Keratinocyte (primary cell): ENCODE measurements around the gene ARID5B. TPM values are rescaled to one million over a fixed set of nuclear protein-coding genes. Genes with fewer than 3 reads are reported as not detected.

ENCODE experiments used
- DNase-seq: peaks from one replicate; pipeline ENCODE4 v3.0.0-alpha.2; 2011; ENCODE audit warnings: low read depth, missing footprints, low spot score
- FAIRE-seq: peaks from 2 replicates; lab custom pipeline; 2011; peaks lifted over from hg19 to GRCh38; lab: Jason Lieb, UNC
- H2AFZ ChIP-seq: 2 replicates; pipeline ENCODE4 v1.6.0; 2012; ENCODE audit warnings: low read length, control low read depth, inconsistent platforms; ENCODE audit not compliant: control insufficient read depth
- H3K27ac ChIP-seq: 2 replicates; pipeline ENCODE4 v1.5.1; 2011; ENCODE audit warnings: low read length; ENCODE audit not compliant: control insufficient read depth, insufficient read depth
- H3K27me3 ChIP-seq: 3 replicates; pipeline ENCODE4 v1.6.0; 2011; ENCODE audit warnings: low read length; ENCODE audit not compliant: control insufficient read depth, insufficient read depth; ENCODE audit errors: extremely low read depth
- H3K36me3 ChIP-seq, 2 experiments: 2 replicates in 1 of 2; 3 replicates in 1 of 2; pipeline ENCODE4 v1.5.1; 2011; ENCODE audit warnings: low read length in 2 of 2, mild to moderate bottlenecking in 1 of 2; ENCODE audit not compliant: control insufficient read depth in 2 of 2, insufficient read depth in 2 of 2; ENCODE audit errors: extremely low read depth in 1 of 2
- H3K4me1 ChIP-seq: 3 replicates; pipeline ENCODE4 v1.5.1; 2011; ENCODE audit warnings: low read length; ENCODE audit not compliant: control insufficient read depth, insufficient read depth; ENCODE audit errors: extremely low read depth
- H3K4me2 ChIP-seq: 3 replicates; pipeline ENCODE4 v1.6.0; 2011; ENCODE audit warnings: low read depth, low read length; ENCODE audit not compliant: control insufficient read depth, insufficient read depth; ENCODE audit errors: extremely low read depth
- H3K4me3 ChIP-seq, 3 experiments: fragments of 200-600 bp in 1 of 3; sonication (generic) in 1 of 3; 2 replicates in 2 of 3; 3 replicates in 1 of 3; pipeline ENCODE4 v1.5.1; 2011 to 2016; ENCODE audit warnings: low read length in 3 of 3, mild to moderate bottlenecking in 3 of 3, control low read depth in 2 of 3, inconsistent platforms in 1 of 3, low read depth in 1 of 3, mixed read lengths in 1 of 3, mixed run types in 1 of 3, moderate library complexity in 1 of 3; ENCODE audit not compliant: control insufficient read depth in 2 of 3, insufficient read depth in 2 of 3; ENCODE audit errors: extremely low read depth in 1 of 3
- H3K79me2 ChIP-seq: 2 replicates; pipeline ENCODE4 v1.6.0; 2012; ENCODE audit warnings: low read length; ENCODE audit not compliant: control insufficient read depth, insufficient read depth
- H3K9ac ChIP-seq: 3 replicates; pipeline ENCODE4 v1.6.0; 2011; ENCODE audit warnings: low read length; ENCODE audit not compliant: control insufficient read depth, insufficient read depth; ENCODE audit errors: extremely low read depth
- H3K9me1 ChIP-seq: 3 replicates; pipeline ENCODE4 v1.6.0; 2011; ENCODE audit warnings: low read length; ENCODE audit not compliant: control insufficient read depth, insufficient read depth; ENCODE audit errors: extremely low read depth
- H3K9me3 ChIP-seq: 2 replicates; pipeline ENCODE4 v1.5.1; 2012; ENCODE audit warnings: low read depth, low read length; ENCODE audit not compliant: control insufficient read depth
- H4K20me1 ChIP-seq: 3 replicates; pipeline ENCODE4 v1.6.0; 2011; ENCODE audit warnings: low read length; ENCODE audit not compliant: control insufficient read depth, insufficient read depth; ENCODE audit errors: extremely low read depth
- CTCF ChIP-seq, 3 experiments: IDR thresholded peaks in 1 of 3; conservative IDR thresholded peaks in 1 of 3; optimal IDR thresholded peaks in 1 of 3; 2 replicates in 2 of 3; 3 replicates in 1 of 3; pipeline versions ENCODE3 to v1.5.1; 2011; ENCODE audit warnings: low read length in 3 of 3, mild to moderate bottlenecking in 3 of 3, moderate library complexity in 2 of 3, control low read depth in 1 of 3, inconsistent platforms in 1 of 3; ENCODE audit not compliant: insufficient read depth in 2 of 3; ENCODE audit errors: extremely low read depth in 1 of 3
- EZH2 ChIP-seq: IDR thresholded peaks from one replicate; pipeline ENCODE4 v1.6.1; 2012; ENCODE audit warnings: inconsistent platforms, mild to moderate bottlenecking, low read length, moderate library complexity
- dilution Hi-C: fragments of 300-500 bp; cut with MboI; formaldehyde crosslinking; loops from one replicate; pipeline ENCODE4 v1.7.0; 2020; ENCODE audit warnings: low sequenced_read_pairs; ENCODE audit not compliant: extremely low pct_ligation_motif_present
- polyA plus RNA-seq, 5 experiments: library from polyadenylated mRNA; depleted of rRNA in 3 of 5; stranded (reverse) in 3 of 5; stranded (forward) in 1 of 5; unstranded in 1 of 5; fragments of >200 nt; gene quantifications; 1 replicate in 1 of 5; 2 replicates in 3 of 5; 3 replicates in 1 of 5; pipeline versions ENCODE4 v1.2.1 to v1.2.3, GENCODE V29; 2011 to 2012; ENCODE audit warnings: missing spikeins in 2 of 5, low read depth in 1 of 5, low replicate concordance in 1 of 5

The ARID5B gene
- polyA plus RNA-seq, 1 donor (not counting 4 experiments of a cell fraction or from before 2014, with no cell fraction given) = 7.0 TPM

- Histone ChIP-seq H3K36me3 (peaks cover 1 to 3% of the 10 kb centered on the region in 2 experiments), H3K79me2 (peaks cover 9% of the 10 kb centered on the region), H3K9me3 (no peaks in the 10 kb centered on the region), H3K27ac (no peak overlapping the region), H3K9me1 (no peaks in the 10 kb centered on the region), H4K20me1 (no peaks in the 10 kb centered on the region), H2AFZ (no peak overlapping the region), H3K9ac (no peak overlapping the region), H3K4me1 (no peaks in the 10 kb centered on the region), H3K4me3 (no peak overlapping the region), H3K4me2 (no peak overlapping the region), H3K27me3 (no peaks in the 10 kb centered on the region)
- no peak for DNase-seq
- dilution Hi-C loops = no loop called here
- TF ChIP-seq EZH2 = no peak
- no peak for TF ChIP-seq CTCF (optimal IDR thresholded peaks at IDR 0.05 in 1 of 3, IDR thresholded peaks at IDR 0.05 in 1 of 3, conservative IDR thresholded peaks at IDR 0.05 in 1 of 3; ENCODE audit: extremely low read depth in 1 of 3, insufficient read depth in 2 of 3, low read length in 3 of 3)
- no peak for FAIRE-seq
Observed at GRCh38 chr10:61958805-61959204, 57.3 kb downstream of the ARID5B start.

GRCh38 chr10:61959814-61960213, 58.3 kb downstream of the ARID5B start:
- TF ChIP-seq CTCF (optimal IDR thresholded peaks at IDR 0.05 in 1 of 3, IDR thresholded peaks at IDR 0.05 in 1 of 3, conservative IDR thresholded peaks at IDR 0.05 in 1 of 3; ENCODE audit: extremely low read depth in 1 of 3, insufficient read depth in 2 of 3, low read length in 3 of 3) = no peak
- TF ChIP-seq EZH2 = no peak
- DNase-seq = no peak
- H3K4me2 ChIP-seq = no peak overlapping the region
- no peak overlapping the region for H3K9ac ChIP-seq
- H3K36me3 ChIP-seq = peaks cover 1 to 3% of the 10 kb centered on the region in 2 experiments
- H3K27ac ChIP-seq = no peak overlapping the region
- no peaks in the 10 kb centered on the region for H3K9me1 ChIP-seq
- peaks cover 9% of the 10 kb centered on the region for H3K79me2 ChIP-seq
- H4K20me1 ChIP-seq = no peaks in the 10 kb centered on the region
- H3K9me3 ChIP-seq = no peaks in the 10 kb centered on the region
- no peak overlapping the region for H3K4me3 ChIP-seq
- H3K4me1 ChIP-seq = no peaks in the 10 kb centered on the region
- no peaks in the 10 kb centered on the region for H3K27me3 ChIP-seq
- dilution Hi-C loops = no loop called here
- FAIRE-seq = no peak
- no peak overlapping the region for H2AFZ ChIP-seq
